ENCODE data around the gene C14orf119.

Gene C14orf119, protein sequence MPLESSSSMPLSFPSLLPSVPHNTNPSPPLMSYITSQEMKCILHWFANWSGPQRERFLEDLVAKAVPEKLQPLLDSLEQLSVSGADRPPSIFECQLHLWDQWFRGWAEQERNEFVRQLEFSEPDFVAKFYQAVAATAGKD

DNA sequence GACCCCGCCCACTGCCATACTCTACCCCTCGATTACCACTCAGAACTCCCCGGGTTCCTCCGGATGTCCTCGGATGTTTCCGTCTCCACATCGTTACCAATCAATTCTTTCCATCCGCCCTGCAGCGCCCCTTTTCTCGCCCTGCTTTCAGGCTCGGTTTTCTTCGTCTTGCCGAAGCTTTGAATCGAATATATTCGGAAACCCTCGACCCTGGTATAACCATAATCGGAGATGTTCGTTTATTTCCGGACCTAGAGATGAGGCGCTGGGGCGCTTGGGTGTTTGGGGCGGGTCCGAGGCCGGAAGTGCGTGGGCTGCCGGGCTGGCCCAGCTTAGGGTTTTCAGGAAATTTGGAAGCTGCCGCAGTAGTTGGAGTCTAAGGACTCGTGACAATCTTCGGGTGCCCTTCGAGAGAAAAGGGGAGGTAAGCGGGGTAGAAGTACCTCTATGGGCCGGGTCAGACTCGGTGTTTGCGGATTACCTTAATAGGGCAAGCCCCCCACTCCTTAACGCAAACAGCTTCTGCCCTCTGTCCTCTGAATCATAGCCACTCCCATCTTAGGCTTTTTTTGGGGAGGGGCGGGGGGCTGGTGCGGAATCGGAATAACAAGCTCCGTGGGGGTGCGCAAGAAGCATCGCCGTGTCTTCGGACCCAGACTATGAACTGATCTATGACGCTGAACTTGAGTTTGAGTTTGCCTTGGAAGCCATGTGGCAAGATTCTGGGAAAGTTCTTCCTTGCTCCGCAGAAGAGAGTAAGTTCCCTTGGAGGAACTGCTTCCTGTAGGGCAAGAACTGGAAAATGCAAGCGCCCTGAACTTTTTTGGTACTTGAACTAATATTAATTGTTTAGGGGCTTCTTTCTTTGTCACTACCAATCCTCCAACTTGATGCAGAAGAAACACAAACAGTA lies at the start of gene C14orf119:
Gene C14orf119 (plus strand): TSS at position 310 of the 913 bp plus-strand sequence. CDS start 2,154 bp downstream, outside the sequence.
- Histone ChIP-seq H3K4me1 (ENCODE audit: control insufficient read depth, low read length) (peaks cover 24% of the 10 kb centered on the region), H3K9me2 (replicated peaks; ENCODE audit: control insufficient read depth, low read length) (no peaks in the 10 kb centered on the region), H3K9me3 (ENCODE audit: control insufficient read depth, insufficient read depth, low read length) (no peaks in the 10 kb centered on the region), H3F3A (ENCODE audit: control insufficient read depth, insufficient read depth) (no peaks in the 10 kb centered on the region), H4K20me1 (ENCODE audit: control insufficient read depth, insufficient read depth, low read depth, low read length) (peaks cover 14% of the 10 kb centered on the region), H3K27me3 (ENCODE audit: control insufficient read depth, low read length) (no peaks in the 10 kb centered on the region), H3K79me2 (ENCODE audit: control insufficient read depth, low read length) (peaks cover 69% of the 10 kb centered on the region), H3K4me3 (ENCODE audit: low read length) (peak within 1 kb of the TSS; percentile 85), H3K4me2 (ENCODE audit: low read length) (peak within 1 kb of the TSS; percentile 75), H3K36me3 (ENCODE audit: control insufficient read depth, low read length) (peaks cover 57% of the 10 kb centered on the region), H3K27ac (ENCODE audit: low read depth, low read length) (peak within 1 kb of the TSS; percentile 80)
- TF ChIP-seq CTCF (IDR thresholded peaks at IDR 0.05; ENCODE audit: low read depth, low read length, poor library complexity, severe bottlenecking) = no peak
- no peak for TF ChIP-seq EZH2phosphoT487 (IDR thresholded peaks at IDR 0.05; ENCODE audit: borderline replicate concordance, low read length)

- Histone ChIP-seq H3K27me3 (ENCODE audit: control insufficient read depth, low read length) (no peaks in the 10 kb centered on the region), H3K79me2 (ENCODE audit: control insufficient read depth, low read length) (no peaks in the 10 kb centered on the region), H3K9me2 (replicated peaks; ENCODE audit: control insufficient read depth, low read length) (no peaks in the 10 kb centered on the region), H3K4me2 (ENCODE audit: low read length) (no peak overlapping the region), H3K36me3 (ENCODE audit: control insufficient read depth, low read length) (no peaks in the 10 kb centered on the region), H3K9me3 (ENCODE audit: control insufficient read depth, insufficient read depth, low read length) (no peaks in the 10 kb centered on the region), H3K4me3 (ENCODE audit: low read length) (no peak overlapping the region), H4K20me1 (ENCODE audit: control insufficient read depth, insufficient read depth, low read depth, low read length) (no peaks in the 10 kb centered on the region), H3F3A (ENCODE audit: control insufficient read depth, insufficient read depth) (no peaks in the 10 kb centered on the region), H3K27ac (ENCODE audit: low read depth, low read length) (no peak overlapping the region), H3K4me1 (ENCODE audit: control insufficient read depth, low read length) (no peaks in the 10 kb centered on the region)
- TF ChIP-seq CTCF (IDR thresholded peaks at IDR 0.05; ENCODE audit: low read depth, low read length, poor library complexity, severe bottlenecking) = no peak
- TF ChIP-seq EZH2phosphoT487 (IDR thresholded peaks at IDR 0.05; ENCODE audit: borderline replicate concordance, low read length) = no peak
These were observed 48.2 kb upstream of the C14orf119 start for GRCh38 chr14:23047034-23047634.

GRCh38 chr14:23047751-23048693 lies 47.3 kb upstream of the C14orf119 start:
- TF ChIP-seq CTCF (IDR thresholded peaks at IDR 0.05; ENCODE audit: low read depth, low read length, poor library complexity, severe bottlenecking) (no peak), EZH2phosphoT487 (IDR thresholded peaks at IDR 0.05; ENCODE audit: borderline replicate concordance, low read length) (no peak)
- H3K9me2 ChIP-seq (replicated peaks; ENCODE audit: control insufficient read depth, low read length) = no peaks in the 10 kb centered on the region
- H4K20me1 ChIP-seq (ENCODE audit: control insufficient read depth, insufficient read depth, low read depth, low read length) = no peaks in the 10 kb centered on the region
- H3K4me2 ChIP-seq (ENCODE audit: low read length) = no peak overlapping the region
- H3K9me3 ChIP-seq (ENCODE audit: control insufficient read depth, insufficient read depth, low read length) = no peaks in the 10 kb centered on the region
- no peaks in the 10 kb centered on the region for H3K4me1 ChIP-seq (ENCODE audit: control insufficient read depth, low read length)
- H3K27me3 ChIP-seq (ENCODE audit: control insufficient read depth, low read length) = no peaks in the 10 kb centered on the region
- no peaks in the 10 kb centered on the region for H3K79me2 ChIP-seq (ENCODE audit: control insufficient read depth, low read length)
- no peak overlapping the region for H3K27ac ChIP-seq (ENCODE audit: low read depth, low read length)
- no peaks in the 10 kb centered on the region for H3K36me3 ChIP-seq (ENCODE audit: control insufficient read depth, low read length)
- no peak overlapping the region for H3K4me3 ChIP-seq (ENCODE audit: low read length)
- no peaks in the 10 kb centered on the region for H3F3A ChIP-seq (ENCODE audit: control insufficient read depth, insufficient read depth)
